ENCODE results near the gene C13orf42.
"Not testable (repeated sequence)": the region's sequence is repeated elsewhere in the genome, so short reads cannot be mapped to it uniquely, and the experiment has no call there.

Gene C13orf42

DNA sequence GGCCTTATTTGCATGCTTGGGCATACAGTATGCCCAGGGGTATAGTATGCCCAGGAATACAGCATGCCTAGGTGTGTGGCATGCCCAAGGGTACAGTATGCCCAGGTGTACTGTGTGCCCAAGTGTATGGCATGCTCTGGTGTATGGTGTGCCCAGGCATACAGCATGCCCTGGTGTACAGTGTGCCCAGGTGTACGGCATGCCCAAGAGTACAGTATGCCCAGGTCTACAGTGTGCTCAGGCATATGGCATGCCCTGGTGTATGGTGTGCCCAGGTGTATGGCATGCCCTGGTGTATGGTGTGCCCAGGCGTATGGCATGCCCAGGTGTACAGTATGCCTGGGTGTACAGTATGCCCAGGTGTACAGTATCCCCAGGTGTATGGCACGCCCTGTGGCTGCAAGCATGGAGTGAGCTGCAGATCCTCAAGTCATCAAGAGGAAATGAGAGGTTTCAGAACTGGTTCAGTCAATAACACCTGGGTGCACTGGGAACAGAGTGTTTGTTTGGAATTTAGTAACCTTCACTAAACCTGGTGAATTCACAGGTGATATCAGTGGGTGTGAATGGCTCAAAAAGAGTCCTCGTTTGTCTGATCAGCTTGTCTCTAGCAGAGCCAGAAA, 7.8 kb upstream of the C13orf42 start:
- DNase-seq: no peak

DNA sequence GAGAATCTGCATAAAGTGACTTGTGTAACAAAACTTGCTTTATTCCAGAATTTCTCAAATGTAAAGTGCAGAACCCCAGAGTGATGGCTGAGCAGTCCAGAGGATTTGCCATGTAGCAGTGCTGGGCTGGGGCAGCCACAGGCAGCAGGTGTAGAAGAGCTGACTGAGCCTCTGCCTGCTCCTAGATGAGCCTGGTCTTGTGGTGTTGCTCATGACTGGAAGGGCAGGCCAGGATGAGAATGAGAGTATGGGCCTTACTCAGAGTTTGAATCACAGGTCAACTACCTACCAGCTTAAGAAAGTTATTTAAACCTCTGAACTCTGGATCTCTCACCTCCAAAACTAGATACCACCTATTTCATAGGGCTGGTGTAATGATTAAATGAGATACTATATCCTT, 2.9 kb upstream of the C13orf42 start:
- no peak for DNase-seq

DNA sequence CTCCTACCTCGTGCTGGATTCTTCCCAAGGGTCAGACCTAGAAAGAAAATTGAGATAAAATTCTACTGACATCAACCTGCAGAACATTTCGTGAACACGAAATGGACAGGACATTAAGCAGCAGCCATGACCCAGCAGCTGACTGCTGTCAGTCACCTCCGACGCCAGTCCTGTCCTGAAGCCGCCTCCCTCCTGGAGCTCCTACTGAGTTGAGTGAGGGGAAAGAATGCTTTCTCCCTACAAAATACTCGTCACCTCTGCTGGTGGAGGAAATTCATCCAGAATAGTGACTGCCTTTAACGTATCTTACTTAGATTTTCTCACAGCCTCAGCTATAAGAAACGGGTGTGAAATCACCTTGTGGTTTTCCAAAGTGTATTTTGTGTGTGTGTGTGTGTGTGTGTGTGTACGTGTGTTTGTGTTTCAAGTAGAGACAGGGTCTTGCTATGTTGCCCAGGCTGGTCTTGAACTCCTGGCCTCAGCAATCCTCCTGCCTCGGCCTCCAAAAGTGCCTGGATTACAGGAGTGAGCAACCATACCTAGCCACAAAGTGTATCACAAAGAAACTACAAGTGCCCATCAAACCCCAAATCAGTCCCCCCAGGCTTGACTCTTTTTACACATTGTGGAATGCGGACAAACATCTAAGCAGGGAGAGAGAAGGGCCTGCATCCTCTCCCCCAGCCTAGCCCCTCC, 2.3 kb upstream of the C13orf42 start:
- DNase-seq: no peak

DNA sequence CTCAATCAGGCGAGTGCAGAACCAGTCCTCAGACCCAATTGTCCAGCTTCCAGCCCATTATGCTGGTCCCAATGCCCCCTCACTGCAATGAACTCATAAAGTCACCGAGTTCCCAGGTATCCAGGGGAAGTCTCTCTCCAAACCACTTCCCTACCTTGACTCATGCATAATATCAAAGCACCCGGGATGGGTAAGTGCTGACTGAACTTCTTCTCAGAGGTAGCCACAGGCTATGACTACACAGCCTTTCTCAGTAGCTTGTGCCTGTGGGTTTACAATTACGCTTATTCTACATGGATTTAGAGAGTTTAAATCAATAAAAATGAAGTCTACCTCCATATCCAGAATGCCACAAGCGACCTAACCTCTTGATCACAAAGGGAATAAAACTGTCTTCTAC, 1.7 kb upstream of the C13orf42 start:
- no peak for DNase-seq

DNA sequence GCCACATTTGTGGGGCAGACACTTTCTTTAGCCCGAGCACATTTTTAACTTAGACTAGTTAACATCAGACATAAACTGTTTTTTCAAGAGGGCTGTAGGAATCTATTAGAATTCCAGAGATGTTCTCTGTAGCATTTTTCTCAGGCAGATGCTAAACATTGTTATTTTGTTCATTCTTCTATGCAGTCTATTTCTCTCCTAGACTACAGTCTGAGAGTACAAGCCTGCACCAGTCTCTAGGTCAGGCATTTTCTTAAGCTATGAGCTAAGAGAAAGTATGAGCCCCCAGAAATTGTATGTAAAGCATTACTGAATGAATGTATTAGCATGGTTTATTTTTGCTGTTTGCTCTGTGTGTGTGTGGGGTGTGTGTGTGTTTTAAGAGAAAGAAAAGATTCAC, 923 bp upstream of the C13orf42 start:
- DNase-seq: no peak

DNA sequence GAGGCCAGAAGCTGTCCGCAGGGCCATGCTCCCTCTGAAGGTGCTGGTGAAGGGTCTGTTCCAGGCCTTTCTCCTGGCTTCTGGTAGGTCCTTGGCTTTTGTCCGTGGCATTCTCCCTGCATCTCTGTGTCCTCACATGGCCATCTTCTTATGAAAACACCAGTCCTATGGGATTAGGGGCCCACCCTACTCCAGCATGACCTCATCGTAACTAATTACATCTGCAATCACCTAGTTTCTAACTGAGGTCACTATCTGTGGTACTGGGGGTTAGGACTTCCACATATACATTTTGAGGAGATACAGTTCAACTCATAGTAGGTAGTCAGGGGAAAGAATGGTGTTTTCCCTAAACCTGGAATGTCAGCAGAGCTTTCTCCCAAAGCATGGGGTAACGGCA, 3.1 kb downstream of the C13orf42 start:
- no peak for DNase-seq

DNA sequence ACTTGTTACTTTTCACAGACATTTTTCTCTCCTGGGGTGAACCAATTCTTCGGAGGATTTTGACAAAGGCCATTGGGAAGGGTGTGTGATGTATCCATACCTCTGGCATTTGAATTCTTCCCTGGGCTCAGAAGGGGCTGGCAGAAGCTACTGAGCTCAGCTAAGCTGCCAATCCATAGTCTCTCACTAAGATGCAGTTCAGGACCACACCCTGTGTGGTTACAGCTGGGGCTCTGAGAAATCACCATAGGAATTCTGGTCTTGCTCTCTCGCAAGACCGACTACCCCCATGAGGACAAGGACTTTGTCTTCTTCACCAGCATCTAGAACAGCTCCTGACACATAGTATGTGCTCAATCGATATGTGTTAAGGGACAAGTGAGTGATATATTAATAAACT, 6.0 kb downstream of the C13orf42 start:
- DNase-seq: no peak

DNA sequence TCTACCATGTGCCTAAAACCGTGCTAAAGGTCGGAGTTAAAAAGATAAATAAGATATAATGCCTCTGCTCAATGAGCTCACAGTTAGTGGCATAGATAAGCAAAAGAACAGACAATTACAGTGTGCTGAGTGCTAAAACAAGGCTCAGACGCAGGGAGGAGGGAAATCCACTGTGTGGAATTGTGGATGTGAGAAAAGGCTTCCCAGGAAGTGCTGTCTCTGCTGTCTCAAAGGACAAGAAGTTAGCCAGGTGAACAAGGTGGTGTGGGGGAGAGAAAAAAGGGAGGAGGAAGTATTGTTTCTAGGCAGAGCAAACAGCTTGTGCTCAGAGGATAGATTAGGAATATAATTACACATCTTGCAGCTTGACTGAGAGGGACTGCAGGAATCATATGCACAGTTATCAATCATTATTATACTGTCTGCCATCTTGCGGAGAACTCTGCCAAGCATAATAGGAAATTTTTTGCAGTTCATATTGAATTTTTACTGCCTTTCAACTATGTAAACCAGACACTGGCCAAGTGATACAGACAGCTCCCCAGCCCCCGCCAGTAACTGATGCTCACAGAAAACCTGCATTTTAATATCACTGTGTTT, 9.3 kb downstream of the C13orf42 start:
- no peak for DNase-seq

DNA sequence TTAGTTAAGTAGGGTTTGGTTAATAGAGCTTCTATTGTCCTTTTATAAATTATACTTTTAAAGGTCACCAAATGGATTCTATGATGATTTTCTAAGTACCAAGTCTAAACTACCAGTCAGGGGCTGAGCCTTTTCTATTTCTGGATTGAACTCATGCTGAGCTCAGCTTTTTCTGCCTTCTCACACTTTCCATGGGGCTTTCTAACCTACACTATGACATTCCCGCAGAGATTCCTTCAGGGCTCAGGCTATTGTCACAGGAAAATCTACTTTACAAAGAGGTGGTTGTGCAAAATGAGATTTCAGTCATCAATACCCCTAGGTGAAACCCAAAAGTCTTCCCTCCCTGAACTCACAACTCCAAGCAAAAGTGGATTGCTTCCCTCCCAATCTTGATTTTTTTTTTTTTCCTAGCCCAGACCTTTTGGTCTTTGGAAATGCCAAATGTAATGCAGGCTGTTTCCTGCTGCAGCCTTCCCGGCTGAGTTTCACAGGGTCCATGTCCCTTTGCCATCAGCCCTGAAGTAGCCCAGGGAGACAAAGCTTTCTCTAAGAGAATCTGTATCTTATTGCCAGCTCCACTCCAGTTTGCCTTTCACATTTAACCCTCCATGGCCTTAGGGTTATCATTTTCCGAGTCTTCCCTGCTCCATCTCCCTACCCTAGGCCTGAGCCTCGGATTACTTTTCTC, 13.6 kb downstream of the C13orf42 start:
- DNase-seq: no peak

DNA sequence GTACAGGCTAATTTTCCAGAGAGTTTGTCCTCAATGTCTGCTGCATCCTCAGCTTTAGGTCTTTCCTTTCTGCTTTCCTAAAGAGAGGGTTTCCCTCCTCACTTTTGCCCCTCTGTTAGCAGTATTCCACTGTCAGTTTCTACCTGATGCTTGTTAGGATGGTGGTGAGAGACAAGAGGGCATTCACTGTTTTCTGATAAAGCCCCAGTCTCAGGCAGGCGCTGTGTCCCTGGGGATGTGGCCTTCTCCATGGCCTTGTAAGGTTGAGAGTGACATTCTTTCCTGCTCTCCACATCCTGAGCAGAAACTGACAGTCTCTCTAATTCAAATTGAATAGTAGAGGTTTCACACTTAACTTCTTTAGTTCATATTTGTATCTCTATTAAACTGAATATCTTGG, 14.9 kb downstream of the C13orf42 start:
- DNase-seq: no peak

DNA sequence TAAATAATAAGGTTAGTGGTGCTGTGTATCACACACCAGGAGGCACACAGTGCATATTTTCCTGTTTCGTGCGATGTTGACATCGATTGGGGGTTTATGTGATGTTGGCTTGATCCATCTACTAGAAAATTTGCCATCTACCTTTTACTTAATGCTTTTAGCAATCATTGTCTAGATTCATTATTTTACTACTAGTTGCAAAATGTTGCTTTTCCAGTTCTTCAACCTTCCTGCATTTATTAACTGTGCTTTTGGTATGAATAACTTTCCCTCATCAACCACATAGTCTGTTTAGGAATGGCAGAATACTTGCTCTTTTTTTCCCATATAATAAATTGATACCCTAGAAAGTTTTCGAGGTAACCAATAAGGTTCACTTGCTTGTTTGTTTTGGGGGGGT, 17.5 kb downstream of the C13orf42 start:
- DNase-seq: no peak

DNA sequence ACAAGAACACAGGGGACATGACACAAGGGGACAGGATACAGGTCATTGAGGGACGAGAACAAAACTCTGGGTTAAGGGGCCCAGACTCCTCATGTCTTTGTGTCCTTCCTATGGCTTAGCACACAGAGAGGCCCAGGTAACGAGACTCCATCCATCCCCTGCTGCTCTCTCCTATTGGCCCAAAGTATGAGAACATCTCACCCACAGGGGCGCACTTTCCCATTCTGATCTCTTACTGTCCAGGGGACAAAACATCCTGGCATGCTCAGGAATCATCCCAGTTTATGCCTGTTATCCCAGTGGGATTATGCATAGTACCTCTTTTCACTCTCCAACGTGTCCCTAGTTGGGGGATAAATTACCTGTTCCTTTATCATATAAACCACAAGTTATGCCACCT, 19.2 kb downstream of the C13orf42 start:
- no peak for DNase-seq

DNA sequence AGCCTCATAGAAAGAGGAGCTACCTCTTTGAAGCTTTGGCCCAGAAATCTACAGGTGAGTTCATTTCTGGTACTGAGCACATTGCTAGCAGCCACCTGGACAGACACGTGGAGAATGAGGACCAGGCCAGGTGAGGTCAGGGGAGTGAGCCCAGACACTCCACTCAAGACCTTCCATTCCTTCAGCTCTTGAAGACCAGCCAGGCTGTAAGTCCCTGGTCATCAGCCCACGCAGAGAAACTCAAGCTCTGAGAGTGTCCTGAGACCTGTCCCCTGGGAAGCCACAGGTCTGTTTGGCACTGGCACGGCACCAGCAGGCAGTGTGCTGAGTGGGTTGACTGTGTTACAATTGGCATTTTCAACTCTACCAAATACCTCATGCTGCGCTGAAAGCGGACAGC, 27.4 kb downstream of the C13orf42 start:
- DNase-seq: no peak

DNA sequence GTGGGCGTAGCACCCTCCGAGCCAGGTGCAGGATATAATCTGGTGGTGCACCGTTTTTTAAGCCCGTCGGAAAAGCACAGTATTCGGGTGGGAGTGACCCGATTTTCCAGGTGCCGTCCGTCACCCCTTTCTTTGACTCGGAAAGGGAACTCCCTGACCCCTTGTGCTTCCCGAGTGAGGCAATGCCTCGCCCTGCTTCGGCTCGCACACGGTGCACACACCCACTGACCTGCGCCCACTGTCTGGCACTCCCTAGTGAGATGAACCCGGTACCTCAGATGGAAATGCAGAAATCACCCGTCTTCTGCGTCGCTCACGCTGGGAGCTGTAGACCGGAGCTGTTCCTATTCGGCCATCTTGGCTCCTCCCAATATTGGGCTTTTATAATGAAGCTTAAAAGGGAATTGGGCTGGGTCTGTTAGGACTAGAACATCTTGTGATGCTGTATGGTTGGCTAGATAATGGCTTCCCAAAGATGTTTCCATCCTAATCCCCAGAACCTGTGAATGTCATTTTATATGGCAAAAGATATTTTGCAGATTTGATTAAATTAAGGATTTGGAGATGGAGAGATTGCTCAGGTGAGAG, 30.5 kb downstream of the C13orf42 start:
- not testable (repeated sequence) for DNase-seq

DNA sequence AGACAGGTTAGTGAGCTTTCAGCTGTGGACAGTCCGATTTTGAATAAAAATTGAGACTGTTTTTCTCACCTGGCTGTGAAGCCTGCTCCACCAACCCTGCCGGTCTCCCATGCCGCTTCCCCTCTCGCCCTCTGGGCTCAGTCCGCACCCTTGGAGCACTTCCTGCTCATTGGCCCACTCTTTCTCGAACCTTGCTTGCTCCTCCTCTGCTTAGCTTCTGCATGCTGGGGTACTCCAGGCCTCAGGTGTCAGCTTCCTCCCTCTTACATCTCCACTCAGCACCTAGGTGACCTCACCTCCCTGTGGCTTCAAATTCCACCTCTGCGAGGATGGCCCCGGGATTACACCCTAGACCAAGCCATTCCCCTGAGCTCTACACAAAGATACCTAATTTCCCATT, 39.6 kb downstream of the C13orf42 start:
- DNase-seq: no peak

DNA sequence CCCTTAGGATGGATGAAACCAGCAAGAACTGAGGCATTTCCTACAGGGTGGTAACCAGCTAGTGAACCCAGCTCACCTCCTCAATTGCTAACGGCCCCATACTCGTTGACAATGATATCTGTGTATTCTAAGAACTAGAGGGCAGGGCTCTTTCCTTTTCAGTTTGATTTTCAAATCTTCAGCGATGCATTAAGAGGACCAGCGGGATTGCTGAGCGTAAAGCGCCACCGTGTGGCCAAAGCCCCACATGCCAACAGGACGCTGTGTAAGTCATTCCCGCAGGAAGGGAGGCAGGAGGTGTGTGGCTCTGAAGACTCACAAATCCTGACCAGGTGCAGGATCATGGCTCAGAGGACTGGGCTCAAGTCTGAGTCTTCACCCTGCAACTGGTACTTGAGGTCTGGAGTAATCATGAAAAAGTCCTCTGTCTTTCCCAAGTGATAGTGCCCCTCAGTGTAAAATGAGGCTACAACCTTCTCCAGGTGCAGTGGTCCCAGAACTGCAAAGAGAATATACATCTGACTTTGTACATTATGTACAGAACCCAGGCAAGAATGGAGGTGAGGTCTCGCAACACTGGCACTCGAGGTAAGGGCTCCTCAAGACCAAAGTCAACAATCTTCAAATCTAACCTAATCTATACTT, 40.9 kb downstream of the C13orf42 start:
- DNase-seq: peak; percentile 45 to 72 (median 56)

DNA sequence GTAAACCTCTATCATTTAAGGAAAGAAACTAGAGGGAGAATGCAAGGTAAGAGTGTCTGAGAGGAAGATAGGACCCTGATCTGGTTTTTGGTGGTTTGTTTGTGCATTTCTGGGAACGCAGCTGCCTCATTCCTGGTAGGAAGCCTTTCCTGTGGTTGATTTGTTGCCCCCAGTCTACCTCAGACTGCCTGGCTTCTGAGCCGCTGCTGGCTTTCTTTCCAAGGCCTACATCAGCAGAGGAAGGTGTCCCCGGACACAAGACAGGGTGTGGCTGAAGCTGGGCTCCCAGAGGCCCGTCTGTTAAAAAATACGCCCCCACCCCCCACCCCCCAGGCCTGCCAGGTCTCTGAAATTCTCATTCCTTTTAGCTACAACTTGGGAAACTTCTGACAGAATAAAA, 42.6 kb downstream of the C13orf42 start:
- DNase-seq: no peak

DNA sequence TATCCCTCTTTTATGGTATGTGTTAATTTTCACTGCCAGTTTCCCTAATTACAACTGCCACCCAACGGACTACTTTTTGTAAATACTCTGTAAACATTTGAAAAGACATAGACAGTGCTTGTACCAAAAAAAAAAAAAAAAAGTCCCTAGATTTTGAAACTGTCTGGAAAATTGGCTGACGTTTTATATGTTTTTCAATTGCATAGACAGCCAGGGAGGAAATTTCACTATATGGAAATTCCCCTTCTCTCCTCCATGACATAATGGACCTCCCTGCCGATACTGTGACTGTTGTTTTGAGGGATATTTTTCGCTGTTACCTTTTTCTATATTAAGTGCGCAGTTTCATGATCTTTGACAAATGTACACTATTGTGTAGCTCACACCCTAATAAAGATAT, 43.4 kb downstream of the C13orf42 start:
- no peak for DNase-seq

DNA sequence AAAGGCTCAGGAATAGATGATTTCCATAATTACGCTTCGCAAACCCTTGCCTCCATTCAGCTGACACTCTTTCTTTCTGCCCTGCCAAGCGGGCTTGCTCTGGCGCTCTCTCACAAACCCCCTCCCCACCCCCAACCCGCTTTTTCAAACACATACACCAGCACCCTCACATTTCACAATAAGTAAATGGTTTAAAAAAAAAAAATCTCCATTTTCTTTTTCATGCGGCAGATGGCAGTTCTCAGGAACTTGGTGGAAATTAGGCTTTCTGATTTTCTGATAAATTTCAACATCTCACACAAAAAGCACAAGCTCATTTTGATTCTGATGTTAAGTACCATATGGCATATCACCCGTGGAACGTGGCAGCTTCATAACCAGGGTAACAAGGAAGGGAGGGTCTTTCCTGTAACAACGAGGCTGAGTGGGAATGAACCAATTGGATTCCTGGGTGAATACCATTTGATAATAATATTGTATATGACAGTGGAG, 43.8 kb downstream of the C13orf42 start:
- no peak for DNase-seq

DNA sequence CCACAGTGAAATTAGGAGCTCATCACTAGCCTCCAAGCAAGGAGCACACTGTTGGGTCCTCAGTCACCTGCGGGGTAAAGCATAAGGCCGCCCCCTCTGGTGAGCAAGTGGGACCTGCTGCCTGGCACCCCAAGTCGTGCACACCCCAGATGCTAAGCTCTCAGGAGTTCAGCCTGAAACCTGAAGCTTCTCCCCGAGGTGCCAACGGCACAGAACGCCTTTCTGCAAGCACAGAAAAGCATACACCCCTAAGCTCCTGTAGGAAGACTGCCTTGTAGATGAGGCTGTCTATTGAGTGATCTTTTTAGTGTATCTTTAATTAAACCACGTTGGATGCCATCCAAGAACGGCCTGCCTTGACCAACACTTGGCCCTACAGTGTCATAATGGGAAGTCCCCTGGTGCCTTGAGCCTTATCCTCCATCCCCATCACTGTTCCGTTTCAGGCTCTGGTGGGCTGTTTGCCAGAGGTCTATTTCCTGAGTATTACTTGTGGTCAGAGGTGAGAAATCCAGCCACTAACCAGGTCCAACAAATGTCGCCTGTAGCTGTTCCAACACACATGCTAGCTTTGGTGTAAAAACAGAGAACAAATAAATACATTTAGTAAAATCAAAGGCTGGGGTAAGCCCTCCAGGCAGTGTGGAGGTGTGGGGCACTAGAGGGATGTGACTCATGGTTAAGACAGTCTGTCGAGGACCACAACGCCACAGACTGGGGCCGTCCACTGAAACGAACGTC, 44.8 kb downstream of the C13orf42 start:
- DNase-seq: no peak

DNA sequence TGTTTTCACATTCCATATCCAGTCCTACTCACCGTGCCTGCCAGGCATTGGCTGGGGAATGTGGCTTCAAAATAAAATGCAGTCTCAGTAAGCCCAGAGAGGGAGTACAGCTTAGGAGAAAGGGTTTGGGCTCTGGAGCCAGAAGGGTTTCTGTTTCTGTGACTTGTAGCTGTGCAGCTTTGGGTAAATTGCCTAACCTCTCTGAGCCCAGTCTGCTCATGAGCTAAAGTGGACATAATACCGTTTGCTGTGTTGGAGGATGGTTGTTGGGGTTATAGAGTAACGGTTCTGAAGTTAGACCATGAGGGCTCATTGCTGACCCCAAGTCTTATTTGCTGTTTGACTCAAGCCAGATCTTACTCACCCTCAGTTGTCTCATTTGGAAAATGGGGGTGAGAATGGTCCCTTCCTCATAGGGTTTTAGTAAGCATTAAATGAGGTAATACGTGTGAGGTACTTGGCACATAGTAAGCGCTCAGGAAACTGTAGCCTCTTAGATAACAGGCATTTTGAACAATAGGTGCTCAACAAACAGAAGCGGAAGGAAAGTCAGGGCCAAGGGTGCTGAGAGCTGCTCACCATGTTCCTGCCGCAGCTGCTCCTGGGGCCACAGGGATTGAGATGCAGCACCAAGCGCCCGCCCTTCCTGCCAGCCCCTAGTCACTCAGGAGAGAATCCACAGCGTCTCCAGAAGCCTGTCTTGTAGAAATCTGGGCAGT, 45.5 kb downstream of the C13orf42 start:
- no peak for DNase-seq

DNA sequence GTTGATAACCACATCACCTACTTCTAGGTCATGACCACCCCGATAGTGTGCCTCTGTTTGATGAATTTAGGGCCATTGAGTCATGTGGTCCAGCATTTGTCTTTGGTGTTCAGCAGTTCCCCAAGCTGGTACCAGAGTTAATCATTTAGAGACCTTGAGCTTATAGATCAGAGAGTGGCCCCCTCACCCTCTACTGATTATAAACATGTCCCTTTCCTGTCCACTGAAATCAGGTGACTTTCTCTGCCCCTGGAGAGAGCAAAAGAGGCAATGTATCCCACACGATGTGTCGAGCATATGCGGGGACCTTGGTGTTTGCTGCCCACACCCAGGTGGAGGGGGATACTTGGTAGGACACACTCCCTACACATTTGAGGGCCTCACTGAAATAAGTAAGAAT, 46.3 kb downstream of the C13orf42 start:
- DNase-seq: no peak
